Neural progenitor cell (in vitro differentiated cells): Measurements from ENCODE around the gene ZNF862. TPM values are rescaled to one million over a fixed set of nuclear protein-coding genes. Genes with fewer than 3 reads are reported as not detected.

ENCODE experiments used
- DNase-seq: peaks from one replicate; pipeline ENCODE4 v3.0.0-alpha.2; 2016; ENCODE audit warnings: low spot score
- H2AFZ ChIP-seq: fragments of 200-600 bp; sonication (generic); replicated peaks from 2 replicates; pipeline ENCODE4 v1.6.1; 2016; ENCODE audit warnings: antibody characterized with exemption
- H3F3A ChIP-seq: fragments of 200-600 bp; sonication (generic); 2 replicates; pipeline ENCODE4 v1.6.1; 2016; ENCODE audit warnings: antibody characterized with exemption, low read depth
- H3K27ac ChIP-seq: fragments of 200-600 bp; sonication (generic); 2 replicates; pipeline ENCODE4 v1.5.1; 2016; ENCODE audit warnings: mild to moderate bottlenecking
- H3K27me3 ChIP-seq: fragments of 200-600 bp; sonication (generic); 2 replicates; pipeline ENCODE4 v1.6.1; 2016; ENCODE audit warnings: mild to moderate bottlenecking, moderate library complexity
- H3K36me3 ChIP-seq: fragments of 200-600 bp; sonication (generic); 2 replicates; pipeline ENCODE4 v1.5.1; 2016
- H3K4me1 ChIP-seq: fragments of 200-600 bp; sonication (generic); 2 replicates; pipeline ENCODE4 v1.6.1; 2016; ENCODE audit warnings: mixed run types
- H3K4me2 ChIP-seq: fragments of 200-600 bp; sonication (generic); 2 replicates; pipeline ENCODE4 v1.6.1; 2016
- H3K4me3 ChIP-seq: fragments of 200-600 bp; sonication (generic); 2 replicates; pipeline ENCODE4 v1.5.1; 2016
- H3K79me2 ChIP-seq: fragments of 200-600 bp; sonication (generic); 2 replicates; pipeline ENCODE4 v1.6.1; 2016; ENCODE audit warnings: low read depth
- H3K9ac ChIP-seq: fragments of 200-600 bp; sonication (generic); 2 replicates; pipeline ENCODE4 v1.6.1; 2016
- H3K9me3 ChIP-seq: fragments of 200-600 bp; sonication (generic); 2 replicates; pipeline ENCODE4 v1.5.1; 2016; ENCODE audit warnings: low read depth
- H4K20me1 ChIP-seq: fragments of 200-600 bp; sonication (generic); 2 replicates; pipeline ENCODE4 v1.6.1; 2016; ENCODE audit warnings: low read depth
- H3K27ac Mint-ChIP-seq: 3 replicates; pipeline ENCODE4 v1.8.0; 2021; ENCODE audit warnings: mixed read lengths
- H3K27me3 Mint-ChIP-seq: 2 replicates; pipeline ENCODE4 v1.8.0; 2022; ENCODE audit warnings: low read depth, mild to moderate bottlenecking, inconsistent platforms, moderate library complexity, mixed read lengths; ENCODE audit not compliant: insufficient read depth
- H3K36me3 Mint-ChIP-seq: 3 replicates; pipeline ENCODE4 v1.8.0; 2021; ENCODE audit warnings: mixed read lengths
- H3K4me1 Mint-ChIP-seq: 3 replicates; pipeline ENCODE4 v1.8.0; 2021; ENCODE audit warnings: mixed read lengths
- H3K4me3 Mint-ChIP-seq: 3 replicates; pipeline ENCODE4 v1.8.0; 2021; ENCODE audit warnings: mild to moderate bottlenecking, moderate library complexity, mixed read lengths
- H3K9me3 Mint-ChIP-seq: 3 replicates; pipeline ENCODE4 v1.8.0; 2020; ENCODE audit warnings: mixed read lengths
- EZH2 ChIP-seq: fragments of 200-600 bp; sonication (generic); IDR thresholded peaks from 2 replicates; pipeline ENCODE4 v1.6.1; 2017; ENCODE audit warnings: antibody characterized with exemption, mild to moderate bottlenecking, moderate library complexity
- EZH2phosphoT487 ChIP-seq: fragments of 200-600 bp; sonication (generic); IDR thresholded peaks from 2 replicates; pipeline ENCODE4 v1.6.1; 2017; ENCODE audit warnings: antibody characterized with exemption
- total RNA-seq: library from RNA; depleted of rRNA; stranded (reverse); fragments of >200 nt; gene quantifications from 2 replicates; pipeline ENCODE4 v1.2.3, GENCODE V29; 2015; ENCODE audit warnings: low replicate concordance
- TF ChIP-seq, protein P1 (sequence below): fragments of 200-600 bp; sonication (generic); IDR thresholded peaks from 2 replicates; pipeline ENCODE4 v1.5.1; 2017; ENCODE audit warnings: antibody characterized with exemption, mild to moderate bottlenecking

ZNF862 gene
- total RNA-seq, 1 donor from 2014 or later, result 5.9 TPM

DNA sequence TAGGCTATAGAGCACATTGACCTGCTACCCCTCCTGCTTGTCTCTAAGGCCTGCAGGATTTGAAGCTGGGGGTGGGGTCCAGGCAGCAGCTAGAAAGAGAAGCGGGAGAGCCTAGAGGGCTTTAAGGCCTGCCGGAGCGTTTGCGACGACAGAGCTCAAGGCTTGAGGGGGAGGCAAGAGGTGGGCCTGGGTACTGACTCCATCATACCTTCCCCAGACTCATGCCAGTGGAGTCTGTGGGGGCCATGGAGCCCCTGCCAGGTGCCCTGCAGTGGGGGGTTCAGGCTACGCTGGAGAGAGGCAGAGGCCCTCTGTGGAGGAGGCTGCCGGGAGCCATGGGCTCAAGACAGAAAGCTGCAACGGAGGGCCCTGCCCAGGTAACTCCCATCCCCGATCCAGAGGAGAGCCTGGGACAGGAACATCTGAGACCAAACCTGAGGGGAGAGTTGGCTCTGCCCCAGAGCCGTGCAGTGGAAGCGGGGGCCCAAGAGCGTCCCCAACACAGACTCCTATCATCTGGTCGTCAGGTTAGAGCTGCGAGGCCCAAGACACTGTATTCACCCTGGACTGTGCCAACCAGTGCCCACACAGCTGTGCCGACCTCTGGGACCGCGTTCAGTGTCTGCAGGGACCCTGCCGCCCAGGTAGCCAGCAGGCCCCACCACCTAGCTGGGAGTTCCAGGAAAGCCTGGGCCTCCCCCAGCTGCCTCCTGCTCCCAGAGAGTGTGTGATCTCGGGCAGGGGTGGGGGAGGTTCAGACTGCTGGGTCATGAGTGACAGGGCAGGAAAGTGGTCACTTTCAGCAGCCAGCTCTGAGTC is 13.2 kb upstream of the ZNF862 start:
- H3K36me3 Mint-ChIP-seq, result no peaks in the 10 kb centered on the region
- TF ChIP-seq, protein P1, sequence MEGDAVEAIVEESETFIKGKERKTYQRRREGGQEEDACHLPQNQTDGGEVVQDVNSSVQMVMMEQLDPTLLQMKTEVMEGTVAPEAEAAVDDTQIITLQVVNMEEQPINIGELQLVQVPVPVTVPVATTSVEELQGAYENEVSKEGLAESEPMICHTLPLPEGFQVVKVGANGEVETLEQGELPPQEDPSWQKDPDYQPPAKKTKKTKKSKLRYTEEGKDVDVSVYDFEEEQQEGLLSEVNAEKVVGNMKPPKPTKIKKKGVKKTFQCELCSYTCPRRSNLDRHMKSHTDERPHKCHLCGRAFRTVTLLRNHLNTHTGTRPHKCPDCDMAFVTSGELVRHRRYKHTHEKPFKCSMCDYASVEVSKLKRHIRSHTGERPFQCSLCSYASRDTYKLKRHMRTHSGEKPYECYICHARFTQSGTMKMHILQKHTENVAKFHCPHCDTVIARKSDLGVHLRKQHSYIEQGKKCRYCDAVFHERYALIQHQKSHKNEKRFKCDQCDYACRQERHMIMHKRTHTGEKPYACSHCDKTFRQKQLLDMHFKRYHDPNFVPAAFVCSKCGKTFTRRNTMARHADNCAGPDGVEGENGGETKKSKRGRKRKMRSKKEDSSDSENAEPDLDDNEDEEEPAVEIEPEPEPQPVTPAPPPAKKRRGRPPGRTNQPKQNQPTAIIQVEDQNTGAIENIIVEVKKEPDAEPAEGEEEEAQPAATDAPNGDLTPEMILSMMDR, result no peak
- TF ChIP-seq EZH2phosphoT487, result no peak
- TF ChIP-seq EZH2, result no peak
- Histone ChIP-seq H3K27me3 (no peaks in the 10 kb centered on the region), H3K79me2 (no peaks in the 10 kb centered on the region), H3K27ac (no peak overlapping the region), H3F3A (no peaks in the 10 kb centered on the region), H4K20me1 (no peaks in the 10 kb centered on the region), H3K4me3 (no peak overlapping the region), H3K4me1 (no peaks in the 10 kb centered on the region), H3K36me3 (no peaks in the 10 kb centered on the region), H3K4me2 (no peak overlapping the region), H2AFZ (no peak overlapping the region), H3K9ac (no peak overlapping the region), H3K9me3 (no peaks in the 10 kb centered on the region)
- DNase-seq, result no peak
- no peaks in the 10 kb centered on the region for H3K9me3 Mint-ChIP-seq
- H3K4me3 Mint-ChIP-seq, result no peak overlapping the region
- H3K27me3 Mint-ChIP-seq, result peaks cover 9% of the 10 kb centered on the region
- H3K27ac Mint-ChIP-seq, result no peak overlapping the region
- H3K4me1 Mint-ChIP-seq, result no peaks in the 10 kb centered on the region

DNA sequence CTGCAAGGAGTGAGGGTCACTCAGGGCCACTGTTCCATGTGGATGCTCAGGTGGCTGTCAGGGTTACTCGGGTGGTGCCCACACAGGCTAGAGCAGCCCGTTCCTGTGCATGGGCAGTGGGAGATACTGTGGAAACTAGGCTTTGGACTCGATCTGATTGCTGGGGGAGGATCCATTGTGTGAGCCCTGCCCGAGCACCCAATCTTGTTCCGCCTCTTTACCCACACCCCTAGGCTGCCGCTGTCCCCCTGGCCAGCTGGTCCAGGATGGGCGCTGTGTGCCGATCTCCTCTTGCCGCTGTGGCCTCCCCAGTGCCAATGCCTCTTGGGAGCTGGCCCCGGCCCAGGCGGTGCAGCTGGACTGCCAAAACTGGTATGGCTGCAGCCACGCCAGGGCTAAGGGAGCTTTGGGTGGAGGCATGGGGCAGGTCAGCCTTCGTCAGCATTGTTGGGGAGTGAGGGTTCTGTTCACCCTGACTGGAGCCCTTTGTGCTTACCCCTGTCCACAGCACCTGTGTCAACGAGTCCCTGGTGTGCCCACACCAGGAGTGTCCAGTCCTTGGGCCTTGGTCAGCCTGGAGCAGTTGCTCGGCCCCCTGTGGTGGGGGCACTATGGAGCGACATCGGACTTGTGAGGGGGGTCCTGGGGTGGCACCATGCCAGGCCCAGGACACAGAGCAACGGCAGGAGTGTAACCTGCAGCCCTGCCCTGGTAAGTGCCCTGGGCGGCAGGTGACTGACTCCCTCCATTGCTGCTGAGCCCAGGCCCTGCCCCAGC is 12.4 kb upstream of the ZNF862 start:
- H3K27me3 ChIP-seq, result no peaks in the 10 kb centered on the region
- no peak overlapping the region for H2AFZ ChIP-seq
- H3K36me3 ChIP-seq, result no peaks in the 10 kb centered on the region
- no peaks in the 10 kb centered on the region for H4K20me1 ChIP-seq
- H3F3A ChIP-seq, result no peaks in the 10 kb centered on the region
- TF ChIP-seq, protein P1, result no peak
- TF ChIP-seq EZH2phosphoT487, result no peak
- no peak for TF ChIP-seq EZH2
- no peak overlapping the region for H3K9ac ChIP-seq
- H3K9me3 ChIP-seq, result no peaks in the 10 kb centered on the region
- H3K9me3 Mint-ChIP-seq, result no peaks in the 10 kb centered on the region
- DNase-seq, result no peak
- H3K4me3 ChIP-seq, result no peak overlapping the region
- H3K4me1 ChIP-seq, result no peaks in the 10 kb centered on the region
- H3K27ac Mint-ChIP-seq, result no peak overlapping the region
- no peak overlapping the region for H3K27ac ChIP-seq
- H3K4me1 Mint-ChIP-seq, result no peaks in the 10 kb centered on the region
- H3K4me3 Mint-ChIP-seq, result no peak overlapping the region
- no peak overlapping the region for H3K4me2 ChIP-seq
- peaks cover 9% of the 10 kb centered on the region for H3K27me3 Mint-ChIP-seq
- H3K36me3 Mint-ChIP-seq, result no peaks in the 10 kb centered on the region
- no peaks in the 10 kb centered on the region for H3K79me2 ChIP-seq

DNA sequence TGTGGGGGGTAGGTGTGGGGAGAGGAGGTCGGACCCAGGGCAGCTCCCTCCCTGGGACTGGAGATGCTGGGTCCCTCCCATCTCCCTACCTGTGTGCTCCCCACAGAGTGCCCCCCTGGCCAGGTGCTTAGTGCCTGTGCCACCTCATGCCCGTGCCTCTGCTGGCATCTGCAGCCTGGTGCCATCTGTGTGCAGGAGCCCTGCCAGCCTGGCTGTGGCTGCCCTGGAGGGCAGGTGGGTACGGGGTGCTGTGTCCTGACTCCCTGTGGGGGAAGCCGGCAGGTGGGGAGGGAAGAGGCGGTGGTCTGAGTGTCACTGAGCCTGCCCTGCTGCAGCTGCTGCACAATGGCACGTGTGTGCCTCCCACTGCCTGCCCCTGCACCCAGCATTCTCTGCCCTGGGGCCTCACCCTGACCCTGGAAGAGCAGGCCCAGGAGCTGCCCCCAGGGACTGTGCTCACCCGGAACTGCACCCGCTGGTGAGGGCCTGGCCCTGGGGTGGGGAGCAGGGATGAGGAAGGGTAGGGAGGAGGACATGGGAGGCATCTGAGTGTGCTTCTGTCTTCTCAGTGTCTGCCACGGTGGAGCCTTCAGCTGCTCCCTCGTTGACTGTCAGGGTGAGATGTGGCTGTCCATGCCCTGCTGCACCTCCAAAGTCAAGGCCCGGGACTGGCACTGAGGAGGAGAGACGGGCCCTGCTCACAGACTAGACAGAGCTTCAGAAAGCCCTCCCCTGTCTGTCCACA is 11.7 kb upstream of the ZNF862 start:
- no peak overlapping the region for H3K4me3 Mint-ChIP-seq
- Histone ChIP-seq H3K27me3 (no peaks in the 10 kb centered on the region), H3K4me1 (peaks cover 6% of the 10 kb centered on the region), H3K4me2 (no peak overlapping the region), H4K20me1 (no peaks in the 10 kb centered on the region), H3K79me2 (no peaks in the 10 kb centered on the region), H3K36me3 (no peaks in the 10 kb centered on the region), H3K4me3 (no peak overlapping the region), H2AFZ (no peak overlapping the region), H3F3A (no peaks in the 10 kb centered on the region), H3K27ac (no peak overlapping the region), H3K9me3 (no peaks in the 10 kb centered on the region), H3K9ac (no peak overlapping the region)
- H3K27ac Mint-ChIP-seq, result no peak overlapping the region
- no peak for DNase-seq
- H3K9me3 Mint-ChIP-seq, result no peaks in the 10 kb centered on the region
- H3K27me3 Mint-ChIP-seq, result peaks cover 9% of the 10 kb centered on the region
- peaks cover 5% of the 10 kb centered on the region for H3K4me1 Mint-ChIP-seq
- no peaks in the 10 kb centered on the region for H3K36me3 Mint-ChIP-seq
- no peak for TF ChIP-seq EZH2phosphoT487
